Activated CD4-positive, CD25-positive, alpha-beta regulatory T cell treated with anti-CD3 and anti-CD28 coated beads, Interleukin-2, amount 50 U/mL, for 72 hours (primary cell): Measurements from ENCODE around the gene ATOSA.

Experiments
- DNase-seq: peaks from one replicate; pipeline ENCODE4 v3.0.0; 2021

ATOSA gene, protein sequence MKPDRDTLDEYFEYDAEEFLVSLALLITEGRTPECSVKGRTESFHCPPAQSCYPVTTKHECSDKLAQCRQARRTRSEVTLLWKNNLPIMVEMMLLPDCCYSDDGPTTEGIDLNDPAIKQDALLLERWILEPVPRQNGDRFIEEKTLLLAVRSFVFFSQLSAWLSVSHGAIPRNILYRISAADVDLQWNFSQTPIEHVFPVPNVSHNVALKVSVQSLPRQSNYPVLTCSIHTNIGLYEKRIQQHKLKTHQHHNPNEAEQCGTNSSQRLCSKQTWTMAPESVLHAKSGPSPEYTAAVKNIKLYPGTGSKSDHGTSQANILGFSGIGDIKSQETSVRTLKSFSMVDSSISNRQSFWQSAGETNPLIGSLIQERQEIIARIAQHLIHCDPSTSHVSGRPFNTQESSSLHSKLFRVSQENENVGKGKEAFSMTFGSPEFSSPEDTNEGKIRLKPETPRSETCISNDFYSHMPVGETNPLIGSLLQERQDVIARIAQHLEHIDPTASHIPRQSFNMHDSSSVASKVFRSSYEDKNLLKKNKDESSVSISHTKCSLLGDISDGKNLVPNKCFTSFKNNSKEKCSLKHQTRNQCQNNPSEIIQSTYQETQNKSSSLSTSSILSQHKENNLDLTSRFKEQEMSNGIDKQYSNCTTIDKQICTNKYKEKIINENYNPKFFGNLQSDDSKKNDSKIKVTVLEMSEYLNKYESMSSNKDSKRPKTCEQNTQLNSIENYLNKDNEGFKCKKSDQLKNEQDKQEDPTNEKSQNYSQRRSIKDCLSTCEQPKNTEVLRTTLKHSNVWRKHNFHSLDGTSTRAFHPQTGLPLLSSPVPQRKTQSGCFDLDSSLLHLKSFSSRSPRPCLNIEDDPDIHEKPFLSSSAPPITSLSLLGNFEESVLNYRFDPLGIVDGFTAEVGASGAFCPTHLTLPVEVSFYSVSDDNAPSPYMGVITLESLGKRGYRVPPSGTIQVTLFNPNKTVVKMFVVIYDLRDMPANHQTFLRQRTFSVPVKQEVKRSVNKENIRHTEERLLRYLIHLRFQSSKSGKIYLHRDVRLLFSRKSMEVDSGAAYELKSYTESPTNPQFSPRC

DNA sequence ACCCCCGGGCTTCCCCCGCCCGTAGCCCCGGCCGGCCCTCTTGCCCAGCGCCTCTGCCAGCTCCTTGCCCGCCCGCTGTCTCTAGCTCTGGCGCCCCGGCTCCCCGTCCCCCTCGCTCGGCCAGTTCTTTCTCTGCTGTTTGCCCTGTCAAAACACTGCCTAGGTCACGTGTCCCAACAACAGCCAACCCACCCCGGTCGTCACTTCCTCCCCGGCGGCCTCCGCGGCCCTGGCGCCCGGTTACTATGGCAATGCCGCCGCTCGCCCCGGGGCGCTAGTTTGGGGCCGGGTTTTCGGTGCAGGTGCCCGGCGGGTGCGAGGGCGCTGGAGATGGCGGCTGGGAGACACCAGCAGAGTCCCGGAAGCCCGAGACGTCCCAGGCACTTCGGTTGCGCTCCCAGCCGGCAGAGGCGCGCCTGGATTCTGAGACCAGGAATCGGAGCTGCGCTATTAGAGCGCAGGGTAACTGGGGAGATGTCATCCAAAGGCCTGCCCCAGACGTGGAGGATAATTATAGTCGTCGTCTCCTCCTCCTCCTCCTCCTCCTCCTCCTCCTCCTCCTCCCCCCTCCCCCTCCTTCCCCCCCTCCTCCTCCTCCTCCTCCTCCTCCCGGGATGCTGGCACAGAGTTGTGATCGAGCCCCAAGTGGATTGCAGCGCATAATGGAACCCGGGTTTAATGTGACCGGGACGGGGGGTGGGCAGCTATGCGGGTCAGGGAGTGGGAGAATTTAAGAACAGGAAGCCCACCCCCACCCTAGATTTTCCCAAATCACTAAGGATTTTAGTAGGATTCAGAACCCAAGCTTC lies at the start of gene ATOSA:
ATOSA (minus strand) TSS at position 157 of the 809 bp plus-strand sequence. CDS start 1,367 bp downstream, outside the sequence.
- DNase-seq: peak; percentile 89

DNA sequence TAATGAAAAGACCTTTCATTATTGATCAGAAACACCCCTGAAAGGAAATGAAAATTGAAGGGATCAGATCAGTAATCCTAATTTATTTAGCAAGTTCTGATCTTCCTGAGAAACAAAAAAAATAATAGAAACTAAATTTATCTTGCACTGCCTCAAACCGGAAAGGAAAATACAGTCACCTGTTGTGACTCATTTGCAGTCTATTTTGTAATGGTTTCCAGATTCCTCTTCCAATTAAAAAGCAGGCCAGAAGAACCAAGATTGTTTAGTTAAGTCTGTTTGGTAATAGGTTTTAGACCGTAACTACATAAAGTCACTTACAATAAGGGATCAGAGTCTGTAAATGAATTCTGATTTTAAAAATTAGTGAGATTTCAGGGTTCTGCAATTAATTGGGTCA lies 49.7 kb upstream of the ATOSA start:
- no peak for DNase-seq

GRCh38 chr15:52727815-52728214 lies 48.6 kb upstream of the ATOSA start:
- DNase-seq: no peak

DNA sequence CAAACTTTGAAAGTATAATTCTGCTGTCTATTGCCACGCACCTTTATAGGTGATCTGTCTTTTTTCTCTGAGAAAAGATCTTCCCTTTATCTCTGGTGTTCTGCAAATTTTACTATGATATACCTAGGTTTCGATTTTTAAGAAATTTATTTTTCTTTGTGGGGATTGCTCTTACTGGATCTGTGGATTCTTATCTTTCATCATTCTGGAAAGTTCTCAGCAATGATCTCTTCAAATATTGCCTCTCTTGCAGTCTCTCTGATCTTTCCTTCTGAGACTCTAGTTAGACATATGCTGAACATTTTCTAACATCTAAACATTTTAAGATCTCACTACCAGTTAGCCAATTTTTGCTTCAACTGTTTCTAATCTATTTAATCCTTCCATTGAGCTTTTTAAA lies 47.0 kb upstream of the ATOSA start:
- DNase-seq: no peak

GRCh38 chr15:52718551-52718950 lies 39.4 kb upstream of the ATOSA start:
- no peak for DNase-seq

DNA sequence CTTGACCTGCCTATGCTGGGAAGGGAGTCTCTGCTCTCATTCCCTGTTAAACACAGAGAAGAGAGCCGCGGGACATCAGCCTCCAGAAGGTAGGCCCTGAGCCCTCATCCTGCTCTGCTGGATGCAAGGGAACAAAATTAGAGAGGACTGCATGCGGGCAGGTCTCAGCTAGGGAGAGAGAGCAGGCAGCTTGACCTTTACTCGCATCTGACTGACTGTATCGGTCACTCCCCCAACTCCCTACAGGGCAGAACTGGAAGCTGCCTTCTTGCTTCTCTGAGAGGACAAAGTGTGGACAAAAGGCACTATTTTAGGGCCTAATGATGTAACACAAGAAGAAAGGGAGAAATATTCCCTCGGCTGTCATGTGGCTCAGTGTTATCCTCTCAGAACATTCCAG lies 38.7 kb upstream of the ATOSA start:
- DNase-seq: no peak

- no peak for DNase-seq
Measured at GRCh38 chr15:52717481-52717880, 38.3 kb upstream of the ATOSA start.

DNA sequence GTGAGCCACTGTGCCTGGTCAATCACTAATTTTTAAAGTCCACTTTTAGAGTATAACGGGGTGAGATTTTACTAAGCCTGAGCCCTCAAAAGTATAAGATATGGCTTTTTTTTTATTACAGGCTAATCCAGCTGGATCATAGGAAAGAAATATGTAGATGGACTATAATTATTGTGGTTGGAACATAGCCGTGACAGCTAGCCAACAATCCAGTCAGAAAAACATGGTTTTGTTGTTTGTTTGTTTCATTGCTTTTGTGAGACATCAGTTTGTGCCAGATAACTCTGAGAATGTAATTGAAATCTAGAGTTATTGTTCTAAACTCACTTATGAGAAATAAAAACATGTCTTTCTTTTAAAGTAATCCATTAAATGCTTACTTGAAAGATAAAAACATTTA lies 37.3 kb upstream of the ATOSA start:
- DNase-seq: no peak

DNA sequence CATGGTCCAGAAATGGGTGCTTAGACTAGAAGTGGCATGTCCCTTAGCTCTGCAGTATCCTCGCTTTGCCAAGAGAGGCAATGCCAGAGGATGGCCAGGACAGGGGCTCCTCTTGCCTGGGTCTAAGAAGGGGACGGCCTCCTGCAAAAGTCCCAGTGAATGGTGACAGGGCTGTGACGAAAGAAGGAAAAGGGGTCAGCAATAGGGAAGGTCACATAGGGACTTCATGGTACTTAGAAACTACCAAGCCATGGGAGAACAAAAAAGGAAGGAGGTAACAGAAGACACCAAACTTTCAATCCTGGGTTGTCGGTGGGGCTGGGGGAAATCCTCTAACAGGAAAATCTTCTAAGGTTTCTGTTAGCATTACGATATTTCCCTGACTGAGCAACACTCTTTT lies 36.2 kb upstream of the ATOSA start:
- no peak for DNase-seq

DNA sequence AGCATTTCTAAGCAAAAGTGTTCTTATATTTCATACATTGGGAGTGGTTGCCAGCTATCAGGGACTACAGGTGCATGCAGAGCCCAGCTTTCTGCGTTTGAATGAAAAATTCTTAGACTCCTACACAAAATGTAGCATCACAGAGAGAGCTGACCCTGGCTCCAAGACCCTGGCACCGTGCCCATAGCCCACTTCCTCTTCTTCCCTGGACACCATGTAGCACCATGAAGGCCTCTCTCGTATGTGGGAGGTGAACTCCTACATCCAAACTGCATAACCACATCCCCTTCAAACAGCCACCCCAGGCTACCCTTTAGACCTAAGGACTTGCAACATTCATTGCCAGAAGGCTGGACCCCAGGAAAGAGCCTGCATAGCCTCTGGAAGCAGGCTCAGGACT lies 35.8 kb upstream of the ATOSA start:
- no peak for DNase-seq

- no peak for DNase-seq
Measured at GRCh38 chr15:52710708-52711389, 31.7 kb upstream of the ATOSA start.

DNA sequence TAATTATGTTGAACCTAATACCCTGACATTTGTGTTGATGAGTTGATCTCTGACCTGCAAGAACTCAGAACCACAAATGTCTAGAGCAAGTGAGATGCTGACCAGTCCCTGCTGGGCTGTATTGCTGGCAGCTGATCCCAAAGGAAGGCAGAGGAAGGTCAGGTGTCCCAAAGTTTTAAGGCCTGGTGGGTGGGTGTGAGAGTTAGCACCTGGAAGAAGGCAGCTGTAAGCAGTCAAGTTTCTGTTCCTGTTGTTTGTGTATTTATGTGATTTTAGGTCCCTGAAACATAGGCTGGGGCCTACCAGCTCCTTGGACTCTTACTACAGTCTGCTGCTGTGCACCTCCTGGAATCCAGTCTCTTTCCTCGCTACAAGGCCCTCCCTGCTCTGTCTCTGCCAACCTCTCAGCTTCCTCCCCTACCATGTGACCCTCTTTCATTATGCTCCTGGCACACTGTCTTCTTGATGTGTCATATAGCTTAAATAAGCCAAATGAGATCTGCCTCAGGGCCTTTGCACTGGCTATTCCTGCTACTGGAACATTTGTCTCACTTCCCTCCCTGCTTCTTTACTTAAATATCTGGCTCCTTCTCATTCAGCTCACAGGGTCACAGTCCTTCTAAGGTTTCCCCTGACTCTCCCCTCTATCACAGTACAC lies 31.0 kb upstream of the ATOSA start:
- no peak for DNase-seq

DNA sequence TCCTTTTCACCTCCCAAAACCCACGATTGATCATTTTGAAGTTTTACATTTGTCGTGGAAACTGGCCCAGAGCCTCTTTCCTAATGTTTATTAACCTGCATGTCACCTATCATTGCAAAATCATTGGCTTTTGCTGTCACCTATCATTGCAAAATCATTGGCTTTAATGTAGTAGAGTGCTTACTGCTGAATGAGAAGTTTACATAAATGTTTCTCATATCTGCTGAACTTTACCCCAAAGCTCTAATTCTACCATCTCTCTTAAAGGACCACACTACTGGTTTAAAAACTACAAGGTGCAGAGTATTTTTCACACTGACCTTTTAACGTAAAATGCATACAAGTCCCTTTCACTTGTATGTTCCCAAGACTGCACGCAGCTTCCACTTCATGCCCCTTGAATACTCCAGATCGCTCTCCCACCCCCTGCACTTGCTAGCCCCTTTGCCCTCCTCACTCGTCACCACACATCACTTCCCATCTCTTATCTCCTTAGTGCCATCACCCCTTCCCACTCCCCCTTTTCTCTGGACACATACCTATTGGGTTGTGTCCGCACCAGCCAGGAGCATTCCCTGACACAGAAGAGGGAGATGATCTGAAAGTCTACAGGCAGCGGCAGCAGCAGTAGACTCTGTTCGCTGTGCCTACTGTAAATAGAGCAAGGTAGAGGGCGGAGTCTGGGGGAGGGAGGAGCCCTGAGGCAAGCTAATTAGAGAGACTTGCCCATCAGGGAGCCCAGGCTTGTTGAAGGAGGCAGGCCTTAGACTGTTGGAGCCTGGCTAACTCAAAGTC lies 30.2 kb upstream of the ATOSA start:
- no peak for DNase-seq

DNA sequence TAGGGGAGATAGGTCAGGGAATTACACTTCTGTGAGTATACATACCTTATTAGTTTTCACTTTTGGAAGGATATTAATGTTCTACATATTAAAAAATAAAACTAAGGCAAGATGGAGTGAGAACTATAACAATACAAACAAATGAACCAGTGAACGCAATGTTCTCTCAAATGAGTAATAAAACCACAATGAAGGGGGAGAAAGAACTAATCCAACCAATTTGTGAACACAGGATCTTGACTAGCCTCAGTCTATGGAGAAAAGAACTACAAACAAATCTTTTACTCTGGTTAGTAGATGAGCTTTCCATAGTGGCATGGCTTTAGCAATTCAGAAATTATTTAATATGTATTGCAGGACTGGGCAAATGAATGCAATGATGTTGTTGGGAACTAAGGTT lies 26.9 kb upstream of the ATOSA start:
- DNase-seq: no peak

DNA sequence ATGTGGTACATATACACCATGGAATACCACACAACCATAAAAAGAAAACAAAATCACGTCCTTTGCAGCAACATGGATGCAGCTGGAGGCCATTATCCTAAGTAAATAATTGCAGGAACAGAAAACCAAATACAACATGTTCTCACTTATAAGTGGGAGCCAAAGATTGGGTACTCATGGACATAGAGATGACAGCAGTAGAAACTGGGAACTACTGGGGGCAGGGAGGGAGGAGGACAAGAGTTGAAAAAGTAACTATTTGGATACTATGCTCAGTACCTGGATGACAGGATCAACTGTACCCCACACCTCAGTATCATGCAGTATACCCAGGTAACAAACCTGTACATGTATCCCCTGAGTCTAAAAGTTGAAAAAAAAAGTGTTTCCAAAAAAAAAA lies 23.2 kb upstream of the ATOSA start:
- no peak for DNase-seq

- DNase-seq: no peak
Measured at GRCh38 chr15:52699457-52699856, 20.3 kb upstream of the ATOSA start.

DNA sequence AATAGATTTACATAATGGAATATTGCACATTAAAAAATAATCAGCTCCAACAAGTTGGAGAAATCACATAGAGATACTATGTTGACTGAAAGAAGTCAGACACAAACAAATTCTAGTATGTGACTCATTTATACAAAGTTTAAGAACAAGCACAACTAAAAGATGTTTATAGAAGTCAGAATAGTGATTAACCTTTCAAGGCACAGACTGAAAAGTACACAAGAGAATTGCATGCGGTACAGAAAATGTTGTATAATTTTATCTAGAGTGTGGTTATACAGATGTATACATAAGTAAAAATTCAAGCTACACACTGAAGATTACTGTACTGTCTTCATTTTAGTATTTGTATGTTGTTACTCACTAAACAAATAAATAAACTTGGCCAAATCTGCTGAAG lies 19.3 kb upstream of the ATOSA start:
- DNase-seq: no peak

- no peak for DNase-seq
Measured at GRCh38 chr15:52697051-52697450, 17.9 kb upstream of the ATOSA start.

DNA sequence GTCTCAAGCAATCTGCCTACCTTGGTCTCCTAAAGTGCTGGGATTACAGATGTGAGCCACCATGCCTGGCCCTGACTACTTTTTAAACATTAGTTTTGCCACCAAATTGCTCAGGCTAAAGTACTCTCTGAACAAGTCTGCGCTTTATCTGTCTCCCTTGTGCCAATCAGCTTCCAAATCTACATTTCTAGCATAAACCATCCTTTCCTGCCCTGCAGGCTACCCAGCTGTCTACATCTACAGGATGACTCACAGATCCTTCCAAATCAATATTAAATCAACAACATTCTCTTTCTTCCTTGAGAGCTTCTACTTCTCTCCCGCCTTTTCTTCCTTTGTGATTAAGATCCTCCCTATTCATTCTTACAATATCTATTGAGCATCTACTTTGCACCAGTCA lies 16.0 kb upstream of the ATOSA start:
- no peak for DNase-seq

DNA sequence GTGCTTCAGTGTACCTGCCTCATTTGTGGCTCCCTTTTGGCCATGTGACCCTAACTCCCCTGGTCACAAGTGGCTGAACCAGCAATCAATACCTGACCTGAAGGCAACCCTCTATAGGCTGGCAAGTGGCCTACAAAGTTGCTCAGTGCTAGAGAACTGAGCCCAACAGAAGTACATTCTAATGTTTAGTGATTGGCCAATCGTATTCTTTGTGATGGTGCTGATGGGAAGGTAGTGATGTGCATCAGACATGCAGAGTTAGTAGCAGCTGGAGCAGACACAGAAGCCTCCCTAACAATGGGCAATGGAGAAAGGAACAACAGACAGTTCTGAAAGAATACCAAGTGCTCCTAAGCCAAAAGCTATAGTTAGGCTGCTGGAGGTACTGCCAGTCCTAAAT lies 10.4 kb upstream of the ATOSA start:
- DNase-seq: no peak

GRCh38 chr15:52683580-52683979 lies 4.4 kb upstream of the ATOSA start:
- DNase-seq: no peak
